A673 (cell line): ENCODE data around the gene ATP1A2. TPM values are rescaled to one million over a fixed set of nuclear protein-coding genes. Genes with fewer than 3 reads are reported as not detected.

ENCODE experiments used
- BruUV-seq: library from RNA; stranded (reverse); fragments of 400-500 nt; replicated peaks from 2 replicates; lab custom pipeline; 2021; lab: Mats Ljungman, UMichigan
- CTCF ChIA-PET: fragments of 300-600 bp; sonication (Branson Sonifier 250); formaldehyde crosslinking; loops from one replicate; lab custom pipeline; 2022; ENCODE audit warnings: antibody characterized with exemption; lab: Charles Lee
- POLR2A ChIA-PET: fragments of 300-600 bp; sonication (Branson Sonifier 250); formaldehyde crosslinking; loops from one replicate; lab custom pipeline; 2022; ENCODE audit warnings: antibody characterized with exemption; ENCODE audit not compliant: low non-redundant PET; lab: Charles Lee
- DNase-seq: peaks from one replicate; pipeline ENCODE4 v3.0.0-alpha.2; 2015; ENCODE audit warnings: low spot score
- H3K27ac ChIP-seq: fragments of 200-600 bp; sonication (generic); 2 replicates; pipeline ENCODE4 v1.5.1; 2016; ENCODE audit warnings: mixed run types, low read depth, mild to moderate bottlenecking, mixed read lengths, antibody characterized with exemption, low read length; ENCODE audit not compliant: poor library complexity, severe bottlenecking
- H3K27me3 ChIP-seq: fragments of 200-600 bp; sonication (generic); replicated peaks from 2 replicates; pipeline ENCODE4 v1.6.1; 2017; ENCODE audit warnings: mixed run types, low read depth, mild to moderate bottlenecking, mixed read lengths, antibody characterized with exemption, low read length; ENCODE audit not compliant: insufficient read depth, poor library complexity
- H3K36me3 ChIP-seq: fragments of 200-600 bp; sonication (generic); 2 replicates; pipeline ENCODE4 v1.6.1; 2016; ENCODE audit warnings: mixed run types, mild to moderate bottlenecking, mixed read lengths, antibody characterized with exemption, low read length; ENCODE audit not compliant: insufficient read depth, poor library complexity, severe bottlenecking
- H3K4me1 ChIP-seq: fragments of 200-600 bp; sonication (generic); 2 replicates; pipeline ENCODE4 v1.6.1; 2017; ENCODE audit warnings: mixed run types, mild to moderate bottlenecking, mixed read lengths, antibody characterized with exemption, low read length; ENCODE audit not compliant: insufficient read depth, poor library complexity, severe bottlenecking
- H3K4me3 ChIP-seq: fragments of 200-600 bp; sonication (generic); 2 replicates; pipeline ENCODE4 v1.5.1; 2016; ENCODE audit warnings: low read depth, mixed run types, mild to moderate bottlenecking, mixed read lengths, low read length; ENCODE audit not compliant: poor library complexity, severe bottlenecking
- H3K9me3 ChIP-seq: fragments of 200-600 bp; sonication (generic); 2 replicates; pipeline ENCODE4 v1.6.1; 2016; ENCODE audit warnings: mixed run types, low read depth, mild to moderate bottlenecking, mixed read lengths, antibody characterized with exemption, low read length; ENCODE audit not compliant: poor library complexity, severe bottlenecking
- CTCF ChIP-seq: fragments of 300-800, 200-600 bp; sonication (generic); conservative IDR thresholded peaks from 2 replicates; pipeline ENCODE4 v1.5.1; 2017; ENCODE audit warnings: low read depth, mild to moderate bottlenecking, antibody characterized with exemption, low read length, moderate library complexity, mixed read lengths
- EZH2 ChIP-seq: fragments of 200-600 bp; sonication (generic); IDR thresholded peaks from 2 replicates; pipeline ENCODE4 v1.6.1; 2017; ENCODE audit warnings: borderline replicate concordance, low read depth, mild to moderate bottlenecking, mixed read lengths, antibody characterized with exemption, low read length; ENCODE audit not compliant: poor library complexity, severe bottlenecking
- intact Hi-C: fragments of 100-400 bp; cut with micrococcal nuclease; formaldehyde crosslinking; loops from one replicate; pipeline ENCODE4 v1.10.0; 2022; ENCODE audit not compliant: unreplicated experiment
- total RNA-seq: library from RNA; stranded (reverse); gene quantifications from 2 replicates; pipeline ENCODE4 v1.2.3, GENCODE V29; 2021

Gene ATP1A2
- total RNA-seq, 1 experiment from 2014 or later: not detected

GRCh38 chr1:160167580-160167979 lies 52.0 kb downstream of the ATP1A2 start:
- intact Hi-C loops: no loop called here
- CTCF ChIA-PET: no interaction called here
- no peaks in the 10 kb centered on the region for H3K27me3 ChIP-seq

GRCh38 chr1:160168016-160168415 lies 52.5 kb downstream of the ATP1A2 start:
- Histone ChIP-seq H3K27ac (no peak overlapping the region), H3K9me3 (no peaks in the 10 kb centered on the region), H3K27me3 (no peaks in the 10 kb centered on the region), H3K4me3 (no peak overlapping the region), H3K4me1 (peaks cover 17% of the 10 kb centered on the region), H3K36me3 (no peaks in the 10 kb centered on the region)
- POLR2A ChIA-PET: no interaction called here
- CTCF ChIA-PET: no interaction called here
- BruUV-seq: no TSS peak
- intact Hi-C loops: no loop called here
- peak; percentile 45 for DNase-seq
- TF ChIP-seq EZH2 (no peak), CTCF (no peak)

More at GRCh38 chr1:160167580-160167979, 52.0 kb downstream of the ATP1A2 start:
- Histone ChIP-seq H3K4me1 (peaks cover 17% of the 10 kb centered on the region), H3K36me3 (no peaks in the 10 kb centered on the region), H3K4me3 (no peak overlapping the region), H3K9me3 (no peaks in the 10 kb centered on the region), H3K27ac (no peak overlapping the region)
- TF ChIP-seq CTCF (0 out of 2 replicates have a peak, but pooled peaks have one; percentile 14), EZH2 (no peak)
- peak; percentile 14 for DNase-seq
- BruUV-seq: no TSS peak
- POLR2A ChIA-PET: interaction anchor here (0.6 kb wide), 1 partner anchor 31 kb away, joined by 3 read pairs; no protein-coding TSS in a partner anchor

- H3K27ac ChIP-seq: peak overlapping the region; percentile 44
- no peaks in the 10 kb centered on the region for H3K36me3 ChIP-seq
- TF ChIP-seq EZH2 (no peak), CTCF (0 out of 2 replicates have a peak, but pooled peaks have one; percentile 19)
- POLR2A ChIA-PET: interaction anchor here (0.6 kb wide), 1 partner anchor 37 kb away, joined by 3 read pairs; no protein-coding TSS in a partner anchor
- intact Hi-C loops: no loop called here
- no peaks in the 10 kb centered on the region for H3K27me3 ChIP-seq
- H3K4me3 ChIP-seq: no peak overlapping the region
- CTCF ChIA-PET: interaction anchor here (0.6 to 1.3 kb wide), 2 partner anchors 83 kb away, joined by 3 to 4 read pairs; no protein-coding TSS in a partner anchor
- BruUV-seq: no TSS peak
- peak; percentile 61 for DNase-seq
- peaks cover 17% of the 10 kb centered on the region for H3K4me1 ChIP-seq
- no peaks in the 10 kb centered on the region for H3K9me3 ChIP-seq
These were observed 53.2 kb downstream of the ATP1A2 start for GRCh38 chr1:160168609-160169369.
